Measurements from ENCODE around the gene KRTAP29-1.
A peak's percentile ranks its signal among the peaks of the same experiment; 100 is the strongest.

KRTAP29-1 gene

DNA sequence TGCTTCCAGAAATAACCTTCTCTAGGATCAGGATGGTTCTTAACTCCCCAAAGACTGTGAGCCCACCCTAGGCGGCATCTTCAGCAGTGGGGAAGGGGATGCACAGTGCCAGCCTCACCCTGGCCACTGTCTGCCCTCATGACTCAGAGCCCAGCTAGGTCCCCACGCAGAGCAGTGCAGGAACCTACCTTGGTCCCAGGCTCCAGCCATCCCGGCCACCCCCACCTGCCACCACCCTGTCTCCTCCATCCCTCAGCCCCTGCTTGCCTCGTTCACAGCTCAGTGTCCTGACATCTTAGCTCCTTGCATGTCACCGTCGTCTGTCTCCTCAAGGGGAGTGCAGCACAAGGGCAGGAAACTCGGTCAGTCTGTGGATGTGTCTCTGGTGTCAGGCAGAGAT is 29.0 kb upstream of the KRTAP29-1 start:
- DNase-seq (ENCODE audit: low read depth) = no peak
- no peak overlapping the region for H3K4me3 ChIP-seq (ENCODE audit: low read depth, low read length)

GRCh38 chr17:41329279-41329948 is 26.8 kb upstream of the KRTAP29-1 start:
- no peak for DNase-seq (ENCODE audit: low read depth)
- no peak overlapping the region for H3K4me3 ChIP-seq (ENCODE audit: low read depth, low read length)

DNA sequence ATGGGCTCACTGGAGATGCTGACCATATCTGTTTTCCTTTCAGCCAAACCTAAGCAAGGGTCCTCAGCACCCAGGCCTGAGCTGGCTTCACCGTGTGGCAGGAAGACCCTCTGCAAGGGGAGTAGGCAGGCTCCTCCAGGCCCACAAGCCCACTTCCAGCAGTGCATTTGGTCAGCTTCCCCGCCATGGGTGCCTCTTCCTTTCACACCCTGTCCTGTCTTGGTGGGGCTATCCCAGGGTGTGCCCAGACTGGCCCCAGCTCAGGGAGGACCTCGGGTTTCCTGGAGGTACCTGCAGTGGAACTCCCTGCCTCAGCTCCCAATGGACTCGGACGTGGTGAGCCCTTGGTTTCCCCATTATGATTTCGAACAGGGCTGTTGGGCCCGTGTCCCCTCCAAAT is 25.6 kb upstream of the KRTAP29-1 start:
- no peak for DNase-seq (ENCODE audit: low read depth)

DNA sequence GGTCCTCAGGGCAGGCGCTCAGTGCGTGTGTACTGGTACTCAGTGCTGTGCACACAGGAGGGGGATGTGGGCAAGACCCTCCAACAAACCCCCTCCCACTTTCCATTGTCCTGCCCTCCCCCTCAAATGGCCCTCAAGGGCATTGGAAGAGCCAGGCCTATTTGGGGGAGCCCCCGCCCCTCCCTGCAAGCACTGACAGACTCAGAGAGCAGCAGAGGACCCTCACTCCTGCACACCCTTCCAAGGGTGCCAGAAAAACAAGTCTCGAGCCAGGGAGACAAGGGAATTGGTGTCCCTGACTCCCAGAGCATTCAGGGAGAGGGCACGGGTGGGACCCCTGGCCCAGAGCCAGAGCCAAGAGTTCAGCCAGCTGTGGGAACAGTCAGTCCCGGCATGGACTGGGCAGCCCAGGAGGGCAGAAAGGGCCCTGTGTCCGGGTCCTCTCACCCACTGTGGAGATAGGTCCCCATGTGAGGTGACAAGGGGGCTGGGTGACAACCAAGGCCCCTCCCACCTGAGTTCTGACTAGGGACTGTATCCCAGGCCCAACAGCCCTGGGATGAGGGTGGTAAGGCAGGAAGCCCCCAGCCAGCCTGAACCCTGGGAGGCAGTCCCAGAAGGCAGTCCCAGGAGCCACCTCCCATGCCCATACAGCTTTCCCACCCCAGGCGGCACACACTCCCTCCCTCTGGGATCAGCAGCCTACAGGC is 24.9 kb upstream of the KRTAP29-1 start:
- no peak overlapping the region for H3K4me3 ChIP-seq (ENCODE audit: low read depth, low read length)
- no peak for DNase-seq (ENCODE audit: low read depth)

More for the DNA sequence above, 25.6 kb upstream of the KRTAP29-1 start:
- no peak overlapping the region for H3K4me3 ChIP-seq (ENCODE audit: low read depth, low read length)

DNA sequence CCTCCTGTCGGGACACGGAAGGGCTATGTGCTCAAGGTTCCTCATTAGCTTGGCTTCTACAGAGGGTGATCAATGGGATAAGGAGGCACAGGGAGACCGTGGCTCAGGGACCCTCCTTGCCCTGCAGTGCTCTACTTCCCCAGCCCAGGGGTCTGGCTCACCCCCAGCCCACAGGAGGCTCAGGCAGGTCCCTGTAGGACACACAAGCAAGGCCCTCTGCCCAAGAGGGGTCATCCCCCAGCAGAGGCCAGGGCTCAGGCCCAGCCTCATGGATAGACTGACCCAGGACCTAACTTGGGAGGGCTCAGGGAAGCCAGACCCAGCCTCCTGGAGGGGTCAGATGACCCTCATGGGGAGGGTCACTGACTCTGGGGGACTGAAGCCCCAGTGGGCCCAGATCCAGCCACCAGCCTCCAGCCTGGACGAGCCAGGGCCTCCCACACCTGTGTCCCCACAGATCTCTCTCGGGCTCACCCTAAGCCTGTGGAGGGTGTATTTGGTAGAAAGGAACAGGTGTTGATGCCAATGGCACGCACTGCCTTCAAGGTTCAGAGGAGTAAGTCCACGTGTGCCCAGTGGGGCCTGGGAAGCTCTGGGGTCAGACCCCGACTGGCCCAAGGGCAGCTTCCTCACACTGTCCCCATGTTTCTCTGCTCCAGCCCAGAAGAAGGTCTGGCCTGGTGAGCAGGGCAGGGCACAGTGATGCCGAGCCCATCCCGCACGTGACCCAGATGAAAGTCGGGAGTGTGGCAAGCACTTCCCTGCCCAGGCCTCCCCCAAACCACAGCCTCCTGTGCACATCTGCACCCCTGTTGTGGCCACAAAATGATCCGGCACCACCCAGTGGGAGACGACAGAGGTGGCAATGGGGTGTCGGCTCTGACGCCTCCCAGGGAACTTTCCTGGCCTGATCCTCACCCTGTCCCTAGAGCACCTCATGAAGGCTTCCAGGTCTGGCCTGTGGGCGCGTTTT is 23.8 kb upstream of the KRTAP29-1 start:
- DNase-seq (ENCODE audit: low read depth) = no peak
- no peak overlapping the region for H3K4me3 ChIP-seq (ENCODE audit: low read depth, low read length)

- no peak for DNase-seq (ENCODE audit: low read depth)
- H3K4me3 ChIP-seq (ENCODE audit: low read depth, low read length) = no peak overlapping the region
Observed at GRCh38 chr17:41325611-41326010, 23.0 kb upstream of the KRTAP29-1 start.

DNA sequence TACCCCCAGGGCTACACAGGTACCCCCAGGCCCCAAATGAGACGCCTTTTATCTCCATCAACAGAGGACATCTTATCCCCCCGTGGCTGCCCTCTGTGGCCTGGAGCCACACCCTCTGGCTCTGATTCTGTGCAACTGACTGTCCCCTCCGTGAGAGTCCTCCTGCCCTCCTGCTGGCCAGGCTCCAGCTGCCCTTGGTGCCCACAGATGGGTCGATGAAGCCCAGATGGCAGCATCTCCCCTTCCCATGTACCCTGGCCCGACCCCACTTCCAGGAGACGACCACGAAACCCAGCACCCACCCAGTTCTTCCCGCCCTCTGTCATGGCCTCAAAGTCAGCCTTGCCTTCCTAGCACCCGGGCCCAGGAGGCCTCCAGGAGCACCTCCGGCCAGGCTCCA is 22.5 kb upstream of the KRTAP29-1 start:
- no peak overlapping the region for H3K4me3 ChIP-seq (ENCODE audit: low read depth, low read length)
- no peak for DNase-seq (ENCODE audit: low read depth)

DNA sequence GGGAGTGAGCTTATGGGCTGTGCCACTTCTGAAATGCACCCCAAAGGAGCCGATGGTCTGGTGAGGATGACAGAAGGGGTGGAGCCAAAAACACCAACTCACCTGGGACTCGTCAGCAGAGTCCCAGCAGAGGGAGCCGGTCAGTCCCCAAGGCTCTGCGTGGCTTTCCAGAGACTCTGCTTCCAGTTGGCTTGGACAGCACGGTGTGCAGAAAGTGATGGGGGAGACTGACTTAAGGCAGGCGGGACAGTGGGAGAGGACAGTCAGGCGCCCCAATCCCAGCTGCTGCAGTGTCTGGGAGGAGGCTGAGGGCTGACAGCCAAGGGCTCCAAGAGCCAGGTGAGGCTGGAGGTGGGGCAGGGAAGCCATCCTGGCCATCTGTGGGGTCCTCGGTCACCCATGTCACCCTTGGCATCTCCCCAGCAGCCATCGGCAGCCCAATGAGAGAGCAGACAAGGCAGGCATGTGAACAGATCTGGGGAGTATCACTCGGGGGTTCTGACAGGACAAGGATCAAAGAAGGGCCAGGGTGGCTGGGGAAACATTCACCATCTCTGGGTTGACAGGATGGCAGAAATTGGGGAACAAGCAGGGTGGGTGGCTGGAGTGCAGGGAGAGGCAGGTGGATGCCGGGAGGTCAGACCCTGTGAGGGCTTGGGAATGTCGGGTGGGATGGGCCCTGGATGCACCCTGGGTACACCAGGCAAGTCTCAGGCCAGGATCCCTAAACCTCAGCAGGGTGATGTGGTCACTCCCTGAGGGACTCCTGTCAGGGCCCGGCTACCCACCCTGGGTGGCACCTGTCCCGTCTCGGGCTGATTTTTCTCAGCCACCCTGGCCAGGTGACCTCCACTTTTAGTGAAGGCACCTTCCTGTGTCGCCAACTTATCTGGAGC is 21.8 kb upstream of the KRTAP29-1 start:
- H3K4me3 ChIP-seq (ENCODE audit: low read depth, low read length) = no peak overlapping the region
- no peak for DNase-seq (ENCODE audit: low read depth)

DNA sequence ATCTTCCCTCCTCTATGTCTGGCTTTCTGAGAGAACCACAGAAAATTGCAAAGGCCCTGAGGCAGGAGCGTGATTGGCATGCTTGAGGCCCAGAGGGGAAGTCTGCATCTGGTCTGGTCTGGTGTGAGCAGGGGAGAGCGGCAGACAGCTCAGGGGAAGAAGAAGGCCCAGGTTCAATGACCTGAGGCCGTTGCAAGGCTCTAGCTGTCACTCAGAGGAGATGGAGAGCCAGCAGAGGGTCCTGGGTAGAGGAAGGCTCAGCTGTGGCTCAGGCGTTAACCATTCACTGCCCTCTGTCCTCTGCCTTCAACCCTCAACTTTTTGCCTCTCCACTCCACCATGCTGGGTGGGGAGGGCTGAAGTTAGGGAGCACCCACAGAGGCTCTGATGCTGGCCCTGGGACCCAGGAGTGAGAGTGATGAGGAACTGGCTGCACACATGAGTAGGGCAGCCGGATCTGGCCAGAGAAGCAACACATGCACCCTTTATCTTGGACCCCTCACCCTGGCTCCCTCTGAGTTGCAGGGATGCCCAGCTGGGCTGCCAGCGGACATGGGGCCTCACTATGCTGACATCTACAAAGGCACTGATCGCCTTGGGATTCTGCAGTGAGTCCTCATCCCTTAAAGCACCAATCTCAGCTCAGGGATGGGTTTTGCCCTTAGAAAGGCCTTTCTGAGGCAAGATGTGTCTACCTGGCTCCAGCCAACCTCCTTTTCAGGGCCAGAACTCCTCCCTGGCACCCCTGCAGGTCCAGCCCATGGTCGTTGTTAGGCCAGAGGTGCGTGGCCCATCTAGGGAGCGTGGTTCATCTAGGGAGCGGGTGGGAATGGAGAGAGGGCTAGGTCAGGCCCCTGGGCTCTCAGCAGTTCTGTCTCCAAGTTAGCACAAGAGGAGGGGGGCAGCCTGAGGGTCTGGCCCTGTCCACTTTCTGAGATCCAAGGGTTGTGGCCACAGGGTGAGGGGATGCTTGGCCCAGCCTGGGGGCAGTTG is 20.5 kb upstream of the KRTAP29-1 start:
- no peak for DNase-seq (ENCODE audit: low read depth)
- H3K4me3 ChIP-seq (ENCODE audit: low read depth, low read length) = no peak overlapping the region

- DNase-seq (ENCODE audit: low read depth) = peak; percentile 36
- H3K4me3 ChIP-seq (ENCODE audit: low read depth, low read length) = no peak overlapping the region
Observed at GRCh38 chr17:41322094-41322902, 19.6 kb upstream of the KRTAP29-1 start.

GRCh38 chr17:41318231-41318630 is 15.6 kb upstream of the KRTAP29-1 start:
- no peak overlapping the region for H3K4me3 ChIP-seq (ENCODE audit: low read depth, low read length)
- DNase-seq (ENCODE audit: low read depth) = no peak

DNA sequence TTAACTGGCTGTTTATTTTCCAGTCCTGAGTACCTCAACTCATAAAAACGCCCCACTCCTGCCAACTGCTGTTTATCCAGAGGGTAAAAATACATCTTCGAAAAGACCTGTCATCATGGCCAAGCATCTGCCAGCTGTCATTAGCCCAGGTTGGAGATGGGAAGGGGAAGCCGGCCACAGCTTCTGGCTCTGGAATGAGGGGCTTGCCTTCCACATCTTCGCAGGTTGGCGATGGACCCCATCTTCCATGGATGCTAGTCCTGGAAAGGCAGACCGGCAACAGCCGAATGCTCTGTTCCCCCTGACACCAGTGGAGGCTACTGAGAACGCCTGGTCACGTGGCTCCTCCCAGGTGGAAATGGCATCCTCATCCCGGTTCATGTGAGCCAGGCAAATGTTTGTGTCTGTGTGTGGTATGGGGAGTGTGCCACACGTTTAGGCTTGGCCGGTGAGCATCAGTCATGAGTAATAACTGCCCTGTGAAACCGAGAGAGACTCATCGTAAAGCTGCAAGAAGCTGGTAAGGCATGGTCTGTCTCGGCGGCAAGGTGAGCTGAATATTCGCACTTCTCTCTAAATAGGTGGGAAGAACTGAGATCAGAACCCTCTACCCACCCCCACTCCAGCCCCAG is 13.3 kb upstream of the KRTAP29-1 start:
- DNase-seq (ENCODE audit: low read depth) = no peak

GRCh38 chr17:41315204-41315794 is 12.6 kb upstream of the KRTAP29-1 start, which contains the start of gene KRTAP17-1:
Gene KRTAP17-1 (minus strand): TSS chr17:41315710. CDS start chr17:41315650, 60 bp downstream.
- no peak for DNase-seq (ENCODE audit: low read depth)
- H3K4me3 ChIP-seq (ENCODE audit: low read depth, low read length) = no peak within 1 kb of the TSS

More for the DNA sequence above, 13.3 kb upstream of the KRTAP29-1 start:
- H3K4me3 ChIP-seq (ENCODE audit: low read depth, low read length) = no peak overlapping the region

DNA sequence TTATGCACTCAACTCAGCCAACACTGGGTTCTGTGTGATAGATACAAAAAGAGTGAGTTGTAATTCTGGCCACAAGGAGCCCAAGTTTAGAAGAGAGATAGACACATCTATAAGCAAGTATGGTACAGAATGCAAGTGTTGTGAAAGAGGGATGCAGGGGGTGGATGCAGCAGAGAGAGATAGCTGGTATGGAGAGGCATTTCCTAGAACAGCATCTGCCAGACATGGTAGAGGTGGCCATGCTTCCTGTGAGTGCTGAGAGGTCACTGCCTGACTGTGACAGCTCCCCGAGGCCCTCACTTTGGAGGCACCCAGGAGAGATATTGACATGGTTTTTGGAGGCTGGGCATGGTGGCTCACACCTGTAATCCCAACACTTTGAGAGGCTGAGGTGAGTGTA is 8.5 kb upstream of the KRTAP29-1 start:
- H3K4me3 ChIP-seq (ENCODE audit: low read depth, low read length) = no peak overlapping the region
- DNase-seq (ENCODE audit: low read depth) = no peak

- no peak for DNase-seq (ENCODE audit: low read depth)
- no peak within 1 kb of the TSS for H3K4me3 ChIP-seq (ENCODE audit: low read depth, low read length)
Observed at GRCh38 chr17:41308918-41309359, 6.3 kb upstream of the KRTAP29-1 start, which contains the start of gene KRTAP16-1. Gene KRTAP16-1 (minus strand): TSS chr17:41309309. CDS start chr17:41309253, 56 bp downstream.

All from skeletal muscle cell (primary cell).